Skin epidermis (tissue), 12 donors: ENCODE measurements around the gene PARP3.

Experiments
- H3K27ac ChIP-seq, 21 experiments: fragments of 200-600 bp; sonication (generic) in 11 of 21; one replicate each; pipeline ENCODE4 v1.5.0; 2020; ENCODE audit warnings: mild to moderate bottlenecking in 3 of 21, inconsistent platforms in 2 of 21, moderate library complexity in 2 of 21
- H3K4me3 ChIP-seq, 7 experiments: fragments of 200-600 bp; sonication (generic) in 2 of 7; one replicate each; pipeline ENCODE4 v1.5.0; 2020; ENCODE audit warnings: inconsistent platforms in 2 of 7, mild to moderate bottlenecking in 2 of 7, moderate library complexity in 1 of 7

The PARP3 gene

DNA sequence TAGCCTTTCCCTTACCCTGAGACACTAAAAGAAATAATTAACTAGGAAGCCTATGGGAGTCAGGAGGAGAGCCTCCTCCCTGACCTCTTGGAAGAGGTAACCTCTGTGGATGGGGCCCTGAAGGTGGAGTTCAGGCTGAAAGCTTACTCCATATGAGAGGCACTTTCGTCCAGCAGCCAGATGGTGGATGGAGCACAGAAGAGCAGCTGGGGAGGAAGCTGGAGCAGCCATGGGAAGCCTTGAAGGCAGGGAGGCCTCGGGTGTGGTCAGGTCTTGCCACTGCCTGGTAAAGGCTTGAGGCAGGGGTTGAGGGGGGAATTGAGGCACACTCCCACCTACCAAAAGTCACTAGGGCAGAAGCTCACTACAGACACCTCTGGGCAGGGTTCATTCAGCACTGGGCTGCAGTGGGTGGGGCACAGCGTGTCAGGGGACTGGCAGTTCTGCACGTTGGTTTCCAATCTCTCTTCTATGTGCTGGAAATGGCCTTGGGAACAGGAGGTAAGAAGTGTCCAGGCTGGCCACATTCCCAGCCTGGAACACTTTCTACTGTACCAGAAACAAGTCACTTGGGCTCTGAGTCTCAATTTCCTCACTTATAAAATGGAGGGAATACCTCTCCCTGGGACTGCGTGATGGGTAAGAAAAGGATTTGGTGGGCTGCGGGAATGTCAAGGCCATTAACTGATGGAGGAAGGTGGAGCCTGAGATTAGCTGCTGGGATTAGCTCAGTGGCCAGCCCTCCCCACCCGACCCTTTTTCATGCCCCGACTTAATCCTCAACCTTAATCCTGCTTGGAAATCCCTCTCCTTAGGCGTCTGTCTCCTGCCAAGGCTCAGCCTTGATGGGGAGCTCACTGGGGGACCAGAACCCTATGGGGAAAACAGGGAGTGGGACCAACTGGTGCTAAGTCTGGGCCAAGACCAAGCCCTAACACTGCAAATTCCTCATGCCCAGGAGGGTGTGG is 19.7 kb downstream of the PARP3 start:
- H3K4me3 ChIP-seq, result no peak overlapping the region

DNA sequence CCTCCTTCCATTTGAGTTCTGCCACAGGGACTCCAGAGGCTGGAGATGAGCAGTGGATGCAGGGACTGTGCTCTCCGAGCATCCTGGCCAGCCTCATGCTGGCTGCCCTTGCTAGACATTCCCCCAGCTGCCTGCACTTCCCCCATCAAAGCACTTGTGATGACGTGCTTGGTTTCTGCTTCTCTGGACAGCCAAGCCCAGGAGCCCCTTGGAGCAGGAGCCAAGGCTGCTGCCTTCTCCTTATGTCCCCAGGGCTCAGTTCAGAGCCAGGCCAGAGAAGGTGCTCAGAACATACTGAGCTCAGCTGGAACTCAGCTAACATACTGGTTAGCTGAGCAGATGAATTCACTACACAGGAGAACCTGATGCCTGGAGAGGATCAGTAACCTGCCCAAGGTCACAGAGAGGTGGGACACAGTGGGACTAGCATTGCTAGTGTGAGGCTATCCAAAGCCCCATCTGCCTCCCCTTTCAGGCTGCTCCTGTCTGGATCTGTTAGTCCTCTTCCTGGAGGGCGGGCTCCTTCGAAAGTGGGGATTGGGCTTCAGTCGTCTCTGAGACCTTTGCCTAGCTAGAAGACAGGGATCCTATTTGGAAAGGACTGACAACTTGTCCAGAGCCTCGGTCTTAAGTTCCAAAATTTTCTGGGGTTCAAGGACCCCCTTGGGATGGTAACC is 20.8 kb downstream of the PARP3 start:
- no peak overlapping the region for H3K27ac ChIP-seq

More for the DNA sequence above, 19.7 kb downstream of the PARP3 start:
- no peak overlapping the region for H3K27ac ChIP-seq

DNA sequence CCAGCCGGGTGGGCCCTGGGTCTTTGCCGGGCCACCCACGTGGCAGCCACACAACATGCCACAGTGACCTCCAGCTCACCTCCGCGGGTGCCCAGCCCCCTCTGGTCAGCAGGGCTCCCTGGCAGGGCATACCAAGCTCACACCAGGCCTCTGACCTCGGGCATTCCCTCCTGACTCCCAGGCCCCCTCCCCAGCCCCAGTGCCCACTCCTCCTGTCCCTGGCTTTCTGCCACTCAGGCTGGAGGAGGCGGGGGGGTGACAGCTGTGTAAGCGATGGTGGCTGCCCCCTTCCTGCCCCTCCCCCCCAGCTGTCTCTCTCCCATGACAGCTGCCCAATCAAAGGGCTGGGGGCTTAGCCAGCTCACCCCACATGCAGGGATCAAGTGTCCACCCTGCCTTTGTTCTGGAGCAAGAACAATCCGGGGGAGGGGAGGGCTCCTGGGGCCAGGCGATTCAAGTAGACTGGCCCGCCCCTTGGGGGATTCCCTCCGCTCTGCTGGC is 21.8 kb downstream of the PARP3 start:
- Histone ChIP-seq H3K27ac (no peak overlapping the region), H3K4me3 (no peak overlapping the region)

More for the DNA sequence above, 20.8 kb downstream of the PARP3 start:
- H3K4me3 ChIP-seq, result no peak overlapping the region

DNA sequence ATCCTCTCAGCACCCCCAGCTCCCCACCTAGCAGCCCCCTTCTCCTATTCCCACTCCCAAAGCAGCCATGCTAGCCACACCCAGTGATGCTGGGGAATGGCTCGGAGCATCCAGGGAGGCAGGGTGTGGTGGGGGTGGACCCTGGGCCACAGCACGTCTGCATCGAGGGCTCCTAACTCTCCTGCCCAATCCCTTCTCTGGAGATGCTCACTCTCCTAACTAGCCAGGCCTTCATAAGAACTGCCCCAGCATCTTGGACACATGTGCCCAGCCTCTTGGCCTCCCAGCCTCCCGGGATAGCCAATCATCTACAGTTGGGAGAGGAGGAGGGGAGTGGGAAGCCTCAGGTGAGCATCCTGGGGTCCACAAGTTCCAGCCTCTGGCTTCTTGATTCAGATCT is 22.4 kb downstream of the PARP3 start:
- Histone ChIP-seq H3K4me3 (no peak overlapping the region), H3K27ac (no peak overlapping the region)

DNA sequence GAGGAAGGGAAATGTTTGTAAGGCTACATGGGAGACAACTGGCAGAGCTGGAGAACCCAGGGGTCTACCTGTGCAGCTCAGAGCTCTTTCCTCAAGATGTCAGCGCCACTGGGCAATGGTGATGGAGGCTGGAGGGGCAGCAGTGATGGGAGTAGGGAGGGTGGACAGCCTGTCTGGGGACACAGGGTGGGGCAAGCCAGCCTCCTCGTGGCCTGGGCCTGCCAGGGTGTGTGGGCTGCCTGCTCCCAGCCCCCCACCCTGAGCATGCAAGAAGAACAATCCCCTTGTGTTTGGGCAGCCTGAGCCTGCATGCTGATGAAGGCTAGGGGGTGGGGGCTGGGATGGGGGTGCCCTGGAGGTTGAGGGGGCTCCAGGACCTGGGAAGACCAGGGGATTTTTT is 23.9 kb downstream of the PARP3 start:
- H3K27ac ChIP-seq, result peak overlapping the region in 3 of 21 experiments; percentile 3 to 83 (median 30)
- H3K4me3 ChIP-seq, result no peak overlapping the region

DNA sequence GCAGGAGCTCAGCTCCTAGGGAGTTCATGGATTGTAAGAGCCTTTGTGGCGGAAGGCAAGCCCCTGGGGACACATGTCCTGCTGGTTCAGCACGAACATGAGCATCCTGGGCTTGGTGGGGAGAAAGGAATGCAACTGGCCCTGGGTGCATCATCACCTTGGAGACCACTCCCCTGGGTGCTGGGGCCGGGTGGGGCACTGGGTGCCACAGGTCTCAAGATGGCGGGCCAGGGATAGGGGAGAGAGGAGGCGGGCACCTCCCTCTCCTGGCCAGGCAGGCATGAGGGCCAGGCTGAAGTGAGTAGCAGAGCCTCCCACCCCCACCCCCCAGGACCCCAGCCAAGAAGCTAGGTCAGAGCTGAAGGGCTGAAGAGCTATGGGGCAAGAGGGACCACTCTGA is 24.3 kb downstream of the PARP3 start:
- Histone ChIP-seq H3K27ac (peak overlapping the region in 14 of 21 experiments; percentile 7 to 94 (median 88)), H3K4me3 (peak overlapping the region; percentile 53 to 78 (median 73))

DNA sequence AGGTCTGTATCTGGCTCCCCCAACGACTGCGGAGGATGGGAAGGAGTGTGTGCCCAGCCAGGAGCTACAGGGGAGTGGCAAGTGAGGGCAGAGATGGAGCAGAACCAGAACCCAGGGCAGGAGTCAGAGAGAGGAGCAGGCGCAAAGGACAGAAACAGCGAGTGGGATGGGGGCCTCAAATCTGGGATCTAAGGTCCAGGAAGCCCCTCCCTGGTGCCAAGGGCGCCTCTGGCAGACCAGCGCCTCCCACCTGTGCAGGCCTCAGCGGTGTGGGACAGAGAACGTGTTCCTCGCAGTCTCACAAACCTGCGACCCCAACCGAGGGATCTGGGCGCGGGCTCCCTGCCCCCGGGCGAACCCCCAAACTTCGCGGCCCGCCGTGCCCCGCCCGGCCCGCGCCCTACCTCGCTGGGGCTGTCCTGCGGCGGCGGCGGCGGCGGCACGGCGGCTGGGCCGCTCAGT is 24.8 kb downstream of the PARP3 start:
- H3K27ac ChIP-seq, result peak overlapping the region in 17 of 21 experiments; percentile 7 to 94 (median 87)

DNA sequence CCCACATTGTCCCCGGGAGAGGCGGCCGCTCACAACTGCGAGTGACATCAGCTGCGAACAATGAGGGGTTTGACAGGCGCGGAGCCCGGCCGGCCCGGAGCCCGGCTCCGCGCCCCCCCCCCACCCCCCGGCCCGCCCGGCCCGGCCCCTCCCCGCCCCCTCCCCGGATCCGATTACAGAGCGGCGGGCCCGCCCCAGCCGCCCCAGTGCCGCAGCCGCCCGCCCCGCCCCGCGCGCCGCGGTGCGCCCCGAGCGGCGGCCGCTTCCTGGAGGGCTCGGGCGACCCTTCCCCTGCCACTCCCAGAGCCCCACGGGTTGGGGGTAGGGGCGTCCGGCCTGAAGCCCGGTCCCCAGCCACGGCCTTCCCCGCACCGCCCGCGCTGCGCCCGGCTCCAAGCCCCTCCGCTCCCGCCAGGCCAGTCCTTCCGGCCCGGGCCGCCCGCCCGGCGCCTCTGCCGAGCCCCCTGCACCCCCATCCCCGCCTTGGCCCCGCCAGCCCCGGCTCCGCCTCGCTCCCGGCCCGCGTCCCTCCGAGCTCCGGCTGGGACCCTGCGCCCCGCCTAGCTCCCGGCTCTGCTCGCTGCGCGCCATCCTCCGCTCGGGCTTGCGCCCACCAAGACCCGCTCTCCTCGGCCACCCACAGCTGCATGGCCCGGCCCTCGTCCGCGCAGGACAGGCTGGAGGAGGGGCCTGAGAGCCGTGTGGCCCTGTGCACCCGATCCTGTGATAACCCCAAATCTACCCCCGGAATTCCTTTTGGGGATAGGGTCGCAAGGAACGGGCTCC is 25.4 kb downstream of the PARP3 start, which contains the start of gene PCBP4:
Gene PCBP4, minus strand, starts transcription at position 71 of the 786 bp plus-strand sequence. CDS start 6,214 bp downstream, outside the sequence.
- Histone ChIP-seq H3K4me3 (peak within 1 kb of the TSS; percentile 53 to 78 (median 73)), H3K27ac (peak within 1 kb of the TSS; percentile 73 to 94 (median 87))

More for the DNA sequence above, 24.8 kb downstream of the PARP3 start:
- H3K4me3 ChIP-seq, result peak overlapping the region; percentile 53 to 78 (median 73)

DNA sequence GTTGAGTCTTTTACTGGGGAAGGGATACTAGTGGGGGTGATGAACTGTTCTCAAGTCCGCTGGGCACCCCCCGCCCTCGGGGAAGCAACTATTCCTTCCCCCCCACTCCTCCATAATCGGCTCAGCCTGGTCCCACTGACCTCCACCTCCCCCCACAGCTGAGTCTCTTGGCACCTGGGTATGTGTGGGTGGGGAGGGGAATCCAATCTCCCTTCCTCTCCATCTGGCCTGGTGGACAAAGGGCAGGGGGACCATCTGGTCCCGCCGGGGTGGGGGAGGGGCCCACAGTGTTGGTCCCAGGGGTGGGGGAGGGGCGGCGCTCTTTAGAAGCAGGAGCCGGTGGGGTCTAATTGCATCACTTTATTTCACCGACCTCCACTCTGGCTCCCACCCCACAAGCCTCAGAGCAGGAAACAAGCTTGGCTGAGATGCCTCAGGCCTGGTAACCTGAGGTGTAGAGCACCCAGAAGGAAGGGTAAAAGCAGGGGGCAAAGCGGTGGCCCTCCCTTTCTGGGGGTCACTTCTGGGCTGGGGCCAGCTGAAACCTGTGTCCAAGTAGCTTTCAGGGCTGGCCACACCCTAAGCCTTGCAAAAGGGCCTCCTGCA is 26.1 kb downstream of the PARP3 start:
- Histone ChIP-seq H3K4me3 (peak overlapping the region; percentile 53 to 78 (median 73)), H3K27ac (peak overlapping the region; percentile 71 to 94 (median 87))

DNA sequence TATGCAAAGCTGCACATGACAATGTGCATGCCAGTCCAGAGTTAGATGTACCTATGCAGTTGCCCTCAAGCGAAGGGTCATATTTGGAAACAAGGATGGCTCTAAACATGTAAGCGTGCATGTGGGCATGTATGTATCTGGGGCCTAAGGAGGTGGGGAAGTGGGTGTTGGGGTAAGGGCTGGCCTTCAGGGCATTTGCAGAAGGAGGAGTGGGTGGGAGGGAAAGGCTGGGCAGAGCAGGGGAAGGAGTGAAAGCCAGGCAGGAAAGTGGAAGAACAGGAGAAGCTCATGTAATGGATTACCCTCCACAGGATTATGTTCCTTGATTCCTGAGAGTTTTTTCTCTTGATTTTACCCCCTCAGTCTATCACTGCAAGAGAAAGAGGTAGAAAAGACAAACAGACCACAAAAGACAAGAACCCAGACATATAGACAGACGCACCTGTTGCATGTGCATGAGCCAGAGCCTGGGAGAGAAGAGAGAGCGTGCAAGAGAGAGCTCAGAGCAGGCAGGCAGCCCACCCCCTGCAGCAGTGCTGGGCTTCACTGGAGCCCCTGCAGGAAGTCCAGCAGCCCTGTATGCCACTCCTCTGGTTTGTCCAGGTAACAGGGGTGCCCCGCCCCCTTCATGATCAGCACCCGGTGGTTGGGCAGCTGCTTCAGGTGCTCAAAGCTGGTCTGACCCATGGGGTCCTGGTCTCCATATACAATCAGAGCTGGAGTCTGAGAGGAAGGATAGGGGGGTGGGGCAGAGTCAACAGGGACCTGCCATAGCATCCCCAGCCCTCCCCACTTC is 26.9 kb downstream of the PARP3 start:
- peak overlapping the region in 2 of 21 experiments; percentile 88 to 94 for H3K27ac ChIP-seq
- no peak overlapping the region for H3K4me3 ChIP-seq

DNA sequence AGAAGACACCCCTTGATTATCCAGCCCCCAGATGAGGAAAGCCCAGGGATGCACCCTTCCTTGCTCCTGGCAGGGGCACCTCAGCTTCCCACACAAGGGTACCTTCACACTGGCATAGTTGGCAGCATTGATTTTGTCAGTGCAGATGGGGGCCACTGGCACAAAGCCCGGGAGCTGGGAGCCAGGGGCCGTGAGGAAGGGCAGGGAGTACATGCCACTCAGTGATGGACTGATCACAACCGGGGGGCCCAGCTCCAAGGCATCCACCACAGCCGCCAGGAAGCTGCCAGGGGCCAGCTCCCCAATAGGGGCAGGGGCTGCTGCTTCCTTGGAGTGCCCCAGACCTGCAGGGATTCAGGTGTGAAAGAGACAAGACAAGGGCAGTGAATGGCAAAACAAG is 27.7 kb downstream of the PARP3 start:
- Histone ChIP-seq H3K27ac (no peak overlapping the region), H3K4me3 (no peak overlapping the region)

DNA sequence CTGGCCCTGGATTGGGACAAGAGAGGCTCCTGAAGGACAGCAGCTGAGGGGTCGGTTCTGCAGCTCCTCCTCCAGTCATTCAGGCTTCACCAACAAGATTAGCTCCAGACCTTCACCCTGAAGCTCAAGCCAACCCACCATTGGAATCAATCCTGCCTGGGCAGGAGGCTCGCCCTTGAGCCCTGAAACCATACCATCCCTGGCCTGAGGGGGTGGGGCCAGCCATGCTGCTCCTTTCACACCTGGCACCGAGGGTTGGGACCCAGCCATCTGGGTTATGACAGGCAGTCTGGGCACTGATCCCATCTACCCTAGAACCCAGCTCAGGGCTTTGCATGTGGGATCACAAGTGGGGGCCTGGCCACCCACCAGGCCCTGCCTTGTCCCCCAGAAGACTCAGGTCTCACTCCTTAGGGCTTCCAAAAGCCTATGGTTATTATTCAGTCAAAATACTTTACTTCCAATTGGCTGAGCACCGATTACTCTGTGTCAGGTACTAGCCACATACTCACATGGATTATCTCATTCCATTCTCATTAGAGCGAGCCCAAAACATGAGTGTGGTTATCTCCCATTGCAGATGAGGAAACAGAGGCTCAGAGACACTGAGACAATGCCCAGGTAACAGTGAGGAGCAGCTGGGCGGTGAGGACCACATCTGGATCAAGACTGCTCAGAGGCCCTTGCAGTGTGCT is 28.6 kb downstream of the PARP3 start:
- H3K27ac ChIP-seq, result peak overlapping the region in 2 of 21 experiments; percentile 16 to 21
- no peak overlapping the region for H3K4me3 ChIP-seq

DNA sequence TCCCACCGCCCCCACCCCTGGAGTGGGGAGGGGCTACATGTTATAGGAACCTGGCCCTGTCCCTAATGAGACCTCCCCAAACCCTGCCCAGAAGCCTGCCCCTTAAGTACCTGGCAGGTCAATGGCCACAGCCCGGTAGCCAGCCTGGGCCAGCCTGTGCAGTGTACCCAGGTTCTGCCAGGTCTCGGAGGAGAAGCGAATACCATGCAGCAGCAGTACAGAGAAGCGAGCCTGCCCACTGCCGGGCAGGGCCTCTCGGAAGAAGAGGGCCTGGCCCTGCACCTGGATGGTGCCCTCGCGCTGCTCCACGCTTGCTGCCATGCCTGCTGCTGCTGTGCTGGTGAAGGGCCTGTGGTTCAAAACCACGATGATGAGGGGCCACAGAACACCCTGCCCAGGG is 29.2 kb downstream of the PARP3 start:
- H3K4me3 ChIP-seq, result no peak overlapping the region
- H3K27ac ChIP-seq, result no peak overlapping the region

DNA sequence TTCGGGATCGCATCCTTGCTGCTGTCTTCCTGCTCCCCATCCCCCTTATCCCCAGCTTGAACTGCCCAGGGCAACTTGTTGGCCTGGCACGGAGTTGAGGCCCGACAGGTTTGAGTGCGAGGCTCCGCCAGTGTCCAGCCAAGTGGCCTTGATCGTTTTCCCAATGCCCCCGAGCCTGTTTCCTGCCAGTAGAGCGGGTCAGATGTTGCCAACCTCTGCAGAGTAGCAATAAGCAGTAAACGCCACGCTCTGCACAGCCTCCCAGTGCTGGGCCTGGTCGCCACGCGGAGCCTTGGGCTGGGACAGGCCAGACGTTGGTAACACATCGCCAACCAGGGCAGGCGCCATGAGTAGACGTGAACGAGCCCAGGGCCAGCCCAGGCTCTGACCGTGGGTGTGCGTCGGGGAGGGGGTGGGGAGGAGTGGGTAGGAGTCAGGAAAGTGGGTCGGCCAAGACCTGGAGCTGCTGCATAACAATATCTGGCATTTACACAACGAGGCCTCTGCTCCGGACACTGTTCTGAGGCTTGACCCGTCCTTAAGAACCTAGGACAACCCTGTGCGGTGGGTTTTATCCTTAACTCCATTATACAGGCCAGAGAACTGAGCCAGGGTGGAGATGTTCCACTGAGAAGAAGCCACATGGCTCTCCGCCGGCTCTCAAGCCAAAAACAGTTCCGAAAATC is 32.3 kb downstream of the PARP3 start:
- Histone ChIP-seq H3K27ac (peak overlapping the region; percentile 28 to 93 (median 87)), H3K4me3 (peak overlapping the region; percentile 51 to 79 (median 63))

DNA sequence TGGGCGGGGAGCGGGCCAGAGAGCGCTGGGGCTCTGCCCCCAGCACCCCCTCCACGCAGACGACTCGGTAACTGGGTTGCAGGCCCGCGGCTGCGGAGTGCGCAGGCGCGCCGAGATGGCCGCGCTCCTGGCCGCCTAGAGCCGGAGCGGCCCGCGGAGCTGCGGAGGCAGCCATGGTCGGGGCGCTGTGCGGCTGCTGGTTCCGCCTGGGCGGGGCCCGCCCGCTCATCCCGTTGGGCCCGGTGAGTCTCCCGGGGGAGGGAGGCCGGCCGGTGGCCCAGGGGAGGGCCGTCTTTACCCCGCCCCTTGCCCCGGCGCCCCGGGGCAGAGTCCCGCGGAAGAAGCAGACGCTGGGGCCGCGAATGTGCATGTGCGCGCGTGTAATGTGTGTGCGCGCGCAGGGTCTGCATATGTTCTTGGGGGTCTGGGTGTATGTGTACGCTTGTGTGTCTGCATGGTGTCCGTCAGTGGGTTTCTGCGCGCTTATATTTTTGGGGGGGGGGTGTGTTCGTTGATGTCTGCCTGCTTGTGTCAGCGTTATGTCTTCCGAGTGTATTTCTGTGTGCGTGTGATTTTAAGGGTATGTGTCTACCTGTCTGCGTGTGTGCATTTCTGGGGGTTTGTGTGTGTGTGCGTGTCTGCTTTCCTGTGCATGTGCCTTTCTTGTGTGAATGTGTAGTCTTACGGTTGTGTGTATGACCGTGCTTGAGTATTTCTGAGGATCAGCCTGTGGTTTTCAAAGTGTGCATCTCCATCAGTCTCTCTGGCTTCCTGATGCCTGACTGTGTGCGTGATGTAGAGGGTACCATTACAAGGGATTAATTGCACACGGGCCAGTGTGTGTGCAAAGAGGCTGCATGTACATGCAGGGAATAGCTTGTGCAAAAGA is 33.0 kb downstream of the PARP3 start, which contains the start of gene ABHD14A:
Gene ABHD14A, plus strand, starts transcription at position 102 of the 889 bp plus-strand sequence. Its CDS starts 72 bp downstream, at position 174.
- H3K27ac ChIP-seq, result peak within 1 kb of the TSS; percentile 65 to 93 (median 87)
- H3K4me3 ChIP-seq, result peak within 1 kb of the TSS; percentile 51 to 79 (median 63)
